GM18505 (cell line): ENCODE results near the gene LSR.
"Not testable (repeated sequence)": the region's sequence is repeated elsewhere in the genome, so short reads cannot be mapped to it uniquely, and the experiment has no call there.

Experiments used
- ATAC-seq: cut with Tn5 transposase; IDR thresholded peaks from one replicate; pipeline ENCODE4 v1.9.1; 2021; ENCODE audit not compliant: unreplicated experiment
- POLR2A ChIP-seq: IDR thresholded peaks from 4 replicates; pipeline ENCODE4 v1.6.1; 2011; ENCODE audit warnings: borderline replicate concordance; ENCODE audit not compliant: insufficient read depth, insufficient read length; ENCODE audit errors: extremely low read depth

Gene LSR

DNA sequence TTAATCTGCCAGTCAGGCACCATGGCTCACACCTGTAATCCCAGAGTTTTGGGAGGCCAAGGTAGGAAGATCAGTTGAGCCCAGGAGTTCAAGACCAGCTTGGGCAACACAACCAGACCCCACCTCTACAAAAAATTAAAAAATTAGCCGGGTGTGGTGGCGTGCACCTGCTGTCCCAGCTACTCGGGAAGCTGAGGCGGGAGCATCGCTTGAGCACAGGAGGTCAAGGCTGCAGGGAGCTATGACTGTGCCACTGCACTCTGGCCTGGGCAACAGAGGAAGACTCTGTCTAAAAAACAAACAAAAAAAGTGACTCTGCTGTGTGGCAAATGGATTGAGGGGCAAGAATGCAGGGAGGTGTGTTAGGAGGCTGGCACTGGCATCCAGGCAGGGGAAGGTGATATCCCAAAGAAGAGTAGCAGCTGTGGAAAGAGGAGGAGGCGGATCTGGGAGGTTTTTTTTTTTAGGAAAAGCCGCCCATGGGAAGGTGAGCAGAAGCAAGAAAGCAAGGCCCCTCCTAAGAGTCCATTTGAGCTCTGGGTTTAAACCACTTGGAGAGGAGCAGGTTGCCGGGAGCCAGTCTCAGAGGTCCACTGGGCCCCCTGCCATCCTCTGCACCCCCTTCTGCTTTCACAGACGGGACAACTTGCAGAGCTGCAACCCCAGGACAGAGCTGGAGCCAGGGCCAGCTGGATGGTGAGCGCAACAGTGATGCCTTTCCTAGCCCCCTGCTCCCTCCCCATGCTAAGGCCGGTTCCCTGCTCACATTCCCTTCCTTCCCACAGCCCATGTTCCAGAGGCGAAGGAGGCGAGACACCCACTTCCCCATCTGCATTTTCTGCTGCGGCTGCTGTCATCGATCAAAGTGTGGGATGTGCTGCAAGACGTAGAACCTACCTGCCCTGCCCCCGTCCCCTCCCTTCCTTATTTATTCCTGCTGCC, 35.6 kb downstream of the LSR start:
- ATAC-seq: no peak
- TF ChIP-seq POLR2A: no peak

DNA sequence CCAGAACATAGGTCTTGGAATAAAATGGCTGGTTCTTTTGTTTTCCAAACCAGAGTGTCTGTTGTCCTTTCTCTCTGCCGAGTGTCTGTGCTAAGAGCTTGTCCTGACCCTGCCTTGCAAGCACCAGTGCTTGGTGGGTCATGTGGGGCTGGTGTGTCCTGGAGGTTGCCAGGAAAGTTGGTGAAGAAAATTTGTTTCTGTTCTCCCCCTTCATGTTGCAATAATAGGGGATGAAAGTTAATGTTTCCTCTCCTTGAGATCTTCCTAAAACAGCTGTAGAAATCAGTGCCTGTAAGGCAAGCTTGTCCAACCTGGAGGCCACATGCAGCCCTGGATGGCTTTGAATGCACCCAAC, 36.3 kb downstream of the LSR start:
- TF ChIP-seq POLR2A: no peak
- no peak for ATAC-seq

DNA sequence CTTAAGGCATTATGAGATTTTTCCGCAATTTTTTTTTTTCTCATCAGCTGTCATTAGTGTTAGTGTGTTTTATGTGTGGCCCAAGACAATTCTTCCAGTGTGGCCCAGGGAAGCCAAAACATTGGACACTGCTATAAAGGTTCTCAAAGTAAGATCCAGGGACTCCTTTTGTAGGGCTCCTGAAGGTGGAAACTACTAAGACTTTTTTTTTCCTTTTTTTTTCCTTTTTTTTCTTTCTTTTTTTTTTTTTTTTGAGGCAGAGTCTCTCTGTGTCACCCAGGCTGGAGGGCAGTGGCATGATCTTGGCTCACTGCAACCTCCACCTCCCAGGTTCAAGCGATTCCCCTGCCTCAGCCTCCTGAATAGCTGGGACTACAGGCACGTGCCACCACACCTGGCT, 36.7 kb downstream of the LSR start:
- ATAC-seq: not testable (repeated sequence)

DNA sequence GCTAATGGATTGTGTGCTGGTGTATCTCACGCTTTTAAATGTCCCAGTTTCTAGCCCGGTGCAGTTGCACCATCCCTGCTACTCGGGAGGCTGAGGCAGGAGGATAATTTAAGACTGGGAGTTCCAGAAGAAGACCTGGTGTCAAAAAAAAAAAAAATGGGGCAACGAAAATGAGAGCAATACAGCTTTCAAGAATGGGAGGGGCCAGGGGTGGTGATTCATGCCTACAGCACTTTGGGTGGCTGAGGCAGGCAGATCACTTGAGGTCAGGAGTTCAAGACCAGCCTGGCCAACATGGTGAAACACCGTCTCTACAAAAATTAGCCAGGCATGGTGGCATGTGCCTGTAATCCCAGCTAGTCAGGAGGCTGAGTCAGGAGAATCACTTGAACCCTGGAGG, 37.3 kb downstream of the LSR start:
- ATAC-seq: not testable (repeated sequence)

DNA sequence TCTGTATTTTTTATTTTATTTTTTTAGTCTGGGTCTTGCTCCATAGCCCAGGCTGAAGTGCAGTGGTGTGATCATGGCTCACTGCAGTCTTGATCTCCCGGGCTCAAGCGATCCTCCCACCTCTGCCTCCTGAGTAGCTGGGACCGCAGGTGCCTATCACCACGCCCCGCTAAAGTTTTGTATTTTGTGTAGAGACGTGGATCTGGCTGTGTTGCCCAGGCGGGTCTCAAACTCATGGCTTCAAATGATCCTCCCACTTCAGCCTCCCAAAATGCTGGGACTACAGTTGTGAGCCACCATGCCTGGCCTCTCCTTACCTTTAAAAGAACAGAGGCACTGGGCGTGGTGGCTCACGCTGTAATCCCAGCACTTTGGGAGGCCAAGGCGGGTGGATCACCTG, 38.9 kb downstream of the LSR start:
- no peak for ATAC-seq
- no peak for TF ChIP-seq POLR2A

DNA sequence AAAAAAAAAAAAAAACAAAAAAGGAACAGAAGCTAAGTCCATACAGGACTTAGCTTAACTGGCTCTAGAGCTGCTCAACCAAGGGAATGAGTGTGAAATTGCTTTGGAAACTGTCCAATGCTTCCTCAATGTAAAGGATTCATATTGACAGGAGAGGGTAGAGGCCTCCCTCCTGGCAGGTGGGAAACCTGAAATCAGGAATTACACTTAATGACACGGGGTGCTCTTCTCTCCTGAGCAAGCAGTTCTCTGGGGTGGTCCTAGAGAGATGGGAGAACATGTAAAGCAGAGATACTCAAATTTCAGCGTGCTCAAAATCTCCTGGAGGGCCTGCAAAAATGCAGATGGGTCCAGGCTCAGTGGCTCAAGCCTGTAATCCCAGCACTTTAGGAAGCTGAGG, 39.5 kb downstream of the LSR start:
- ATAC-seq: no peak
- no peak for TF ChIP-seq POLR2A

DNA sequence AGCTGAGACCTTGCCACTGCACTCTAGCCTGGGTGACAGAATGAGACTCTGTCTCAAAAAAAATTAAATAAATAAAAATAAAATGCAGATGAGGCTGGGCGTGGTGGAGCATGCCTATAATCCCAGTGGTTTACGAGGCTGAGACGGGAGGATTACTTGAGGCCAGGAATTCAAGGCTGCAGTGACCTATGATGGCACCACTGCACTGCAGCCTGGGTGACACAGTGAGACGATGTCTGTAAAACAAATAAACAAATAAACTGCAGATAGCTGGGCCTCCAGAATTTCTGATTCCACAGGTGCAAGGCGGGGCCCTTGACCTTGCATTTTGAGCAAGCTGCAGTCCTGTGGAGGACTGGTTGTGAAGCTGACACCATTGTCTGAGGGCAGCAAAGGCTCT, 40.1 kb downstream of the LSR start:
- TF ChIP-seq POLR2A: no peak
- ATAC-seq: no peak

DNA sequence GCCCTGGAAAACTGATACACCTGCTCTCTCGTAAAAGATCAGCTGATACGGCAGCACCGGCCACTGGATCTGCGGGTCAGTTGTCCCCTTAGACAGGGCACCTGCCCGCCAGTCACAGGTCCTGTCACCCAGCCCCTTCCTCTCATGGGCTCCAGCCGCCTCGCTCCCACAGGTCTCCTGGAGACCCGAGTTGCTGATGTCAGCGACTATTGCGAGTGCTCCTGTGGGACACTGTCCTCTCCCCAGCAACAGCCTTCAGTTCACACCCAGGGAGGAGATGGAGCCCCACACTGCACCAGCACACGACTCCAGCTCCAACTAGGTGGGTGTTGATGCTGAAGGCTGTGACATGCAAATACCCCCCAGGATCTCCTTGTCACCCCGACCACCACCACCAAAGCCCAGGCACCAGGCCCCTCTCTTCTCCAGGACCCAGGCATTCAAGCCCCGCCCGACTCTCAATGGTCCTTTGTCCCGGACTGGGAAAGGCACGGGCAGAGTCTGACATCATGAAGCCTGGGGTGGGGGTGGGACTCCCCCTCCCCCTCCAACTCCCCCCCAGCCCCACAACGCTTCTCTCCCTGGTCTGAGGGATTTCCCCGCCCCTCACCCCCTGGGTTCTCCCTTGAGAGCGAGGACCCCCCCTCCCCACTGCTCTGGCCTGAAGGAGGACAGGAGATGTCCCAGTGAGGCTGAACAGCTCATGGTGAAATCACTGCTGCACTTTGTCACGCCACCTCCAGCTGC, 41.8 kb downstream of the LSR start:
- ATAC-seq: no peak
- no peak for TF ChIP-seq POLR2A

DNA sequence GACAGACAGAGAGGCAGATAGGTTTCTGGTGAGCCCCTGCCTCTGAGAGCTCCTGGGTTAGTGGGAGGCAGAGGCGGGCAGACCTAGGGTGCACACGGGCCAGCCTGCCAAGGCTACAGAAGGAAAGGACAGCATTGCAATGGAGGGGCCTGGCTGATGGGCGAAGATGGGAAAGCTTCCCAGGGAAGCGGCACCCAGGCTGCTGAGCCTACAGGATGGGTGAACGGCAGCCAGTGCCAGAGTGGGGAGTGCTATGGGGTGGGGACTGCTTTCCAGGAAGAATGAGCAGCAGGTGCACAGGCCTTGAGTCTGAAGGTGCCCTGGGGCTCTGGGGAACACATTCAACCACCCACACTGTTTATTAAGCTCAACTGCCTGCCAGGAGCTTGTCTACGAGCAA, 42.5 kb downstream of the LSR start:
- TF ChIP-seq POLR2A: no peak
- no peak for ATAC-seq

DNA sequence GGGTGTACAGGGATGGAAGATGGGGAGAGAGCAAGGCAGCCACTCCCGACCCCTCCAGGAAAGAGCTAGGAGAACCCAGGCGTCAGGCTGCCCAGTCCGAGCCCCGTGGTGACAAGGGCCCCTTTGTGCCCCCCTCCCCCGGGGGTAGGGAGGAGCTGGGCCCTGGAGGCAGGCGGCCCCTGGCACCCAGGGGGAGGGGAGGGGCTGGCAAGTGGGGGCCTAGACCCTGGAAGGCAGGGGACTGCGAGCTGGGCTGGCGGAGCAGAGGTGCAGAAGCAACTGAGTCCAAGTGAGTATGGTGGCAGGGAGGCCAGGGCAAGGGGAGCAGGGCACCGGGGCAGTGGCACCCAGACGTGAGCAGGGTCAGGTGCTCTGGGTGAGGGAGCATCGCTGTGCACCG, 43.1 kb downstream of the LSR start, which contains the start of gene MAG:
Gene MAG (plus strand): TSS at position 246 of the 400 bp plus-strand sequence. CDS start 3,248 bp downstream, outside the sequence.
- ATAC-seq: no peak
- no peak for TF ChIP-seq POLR2A

DNA sequence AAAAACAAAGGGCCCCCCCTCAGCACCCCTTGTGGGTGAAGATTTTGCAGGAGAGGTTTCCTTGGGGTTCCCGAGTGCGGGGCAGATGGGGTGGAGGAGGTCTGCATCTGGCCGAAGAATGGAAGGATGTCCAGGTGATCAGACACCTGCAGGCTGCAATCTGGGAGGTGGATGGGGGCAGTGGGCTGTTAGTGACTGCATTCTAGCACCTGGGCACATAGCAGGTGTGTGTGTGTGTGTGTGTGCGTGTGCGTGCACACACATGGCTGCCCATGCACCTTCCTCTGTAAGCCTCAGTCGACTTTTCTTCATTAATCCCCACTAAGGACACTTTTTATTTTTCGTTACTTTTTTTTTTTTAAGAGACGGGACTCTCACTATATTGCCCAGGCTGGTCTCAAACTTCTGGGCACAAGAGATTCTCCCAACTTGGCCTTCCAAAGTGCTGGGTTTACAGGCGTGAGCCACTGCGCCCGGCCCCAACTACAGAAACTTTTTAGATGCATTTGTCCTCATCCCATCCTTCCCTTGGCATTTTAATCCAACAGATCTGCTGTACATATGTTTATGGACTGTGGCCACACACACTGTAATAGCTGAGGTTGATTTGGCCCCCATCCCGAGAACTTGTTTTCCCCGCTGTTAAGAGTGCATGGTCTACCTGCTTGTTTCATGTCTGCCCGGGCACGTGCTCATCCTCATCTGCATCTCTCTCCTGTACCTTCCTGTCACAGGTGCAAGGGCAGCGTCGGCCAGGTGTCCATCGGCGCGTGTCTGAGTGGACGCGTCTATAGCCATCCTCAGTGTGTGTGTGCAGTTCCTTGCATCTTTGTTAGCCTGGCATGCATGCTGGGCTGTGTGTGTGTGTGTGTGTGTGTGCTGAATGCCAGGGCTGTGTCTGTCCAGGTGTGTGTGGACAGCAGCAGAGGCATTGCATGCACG, 43.9 kb downstream of the LSR start:
- no peak for ATAC-seq
- no peak for TF ChIP-seq POLR2A

DNA sequence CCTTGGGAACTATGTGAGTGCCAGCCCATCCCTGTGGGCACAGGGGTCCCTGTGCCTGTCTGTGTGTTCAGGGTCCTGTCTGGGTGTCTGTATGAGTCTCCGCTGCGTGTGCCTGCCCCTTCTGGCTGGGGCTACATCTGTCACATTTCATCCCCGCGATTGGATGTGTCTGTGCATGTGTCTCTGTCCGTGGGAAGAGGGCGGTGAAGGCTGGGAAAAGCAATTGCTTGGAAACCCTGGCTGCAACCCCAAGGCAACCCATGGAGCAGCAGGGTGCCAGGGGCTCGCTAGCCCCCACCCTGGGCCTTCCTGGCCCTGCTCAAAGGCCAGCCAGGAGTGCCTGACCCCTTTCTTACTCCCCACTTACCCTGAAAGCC, 44.5 kb downstream of the LSR start:
- TF ChIP-seq POLR2A: no peak
- no peak for ATAC-seq

DNA sequence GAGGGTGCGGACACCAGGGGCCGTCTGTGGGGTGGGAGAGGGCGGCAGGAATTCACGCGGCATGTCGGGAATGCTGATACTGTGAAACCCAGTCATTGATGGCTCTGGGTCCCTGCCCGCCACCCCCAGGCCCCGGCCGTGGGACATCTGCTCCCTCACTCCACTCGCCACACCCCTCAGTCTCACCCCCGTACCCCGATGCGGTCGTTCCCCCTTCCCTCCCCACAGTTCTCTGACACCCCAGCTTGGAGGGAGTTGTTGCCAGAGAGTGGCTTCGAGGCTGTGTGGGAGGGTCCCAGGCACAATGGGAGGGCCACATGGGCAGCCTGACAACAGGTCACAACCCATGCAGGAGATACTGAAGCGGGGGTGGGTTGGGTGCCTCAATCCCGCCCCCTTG, 45.0 kb downstream of the LSR start:
- ATAC-seq: no peak
- no peak for TF ChIP-seq POLR2A
